HG03108 (cell line): ENCODE results near the gene FGFR3.
A peak's percentile ranks its signal among the peaks of the same experiment; 100 is the strongest.
"Not testable (repeated sequence)": the region's sequence is repeated elsewhere in the genome, so short reads cannot be mapped to it uniquely, and the experiment has no call there.

ENCODE experiments used
- ATAC-seq: cut with Tn5 transposase; IDR thresholded peaks from one replicate; pipeline ENCODE4 v1.9.1; 2021; ENCODE audit warnings: moderate library complexity; ENCODE audit not compliant: unreplicated experiment

The FGFR3 gene

GRCh38 chr4:1836650-1837049 lies 43.6 kb downstream of the FGFR3 start:
- no peak for ATAC-seq

DNA sequence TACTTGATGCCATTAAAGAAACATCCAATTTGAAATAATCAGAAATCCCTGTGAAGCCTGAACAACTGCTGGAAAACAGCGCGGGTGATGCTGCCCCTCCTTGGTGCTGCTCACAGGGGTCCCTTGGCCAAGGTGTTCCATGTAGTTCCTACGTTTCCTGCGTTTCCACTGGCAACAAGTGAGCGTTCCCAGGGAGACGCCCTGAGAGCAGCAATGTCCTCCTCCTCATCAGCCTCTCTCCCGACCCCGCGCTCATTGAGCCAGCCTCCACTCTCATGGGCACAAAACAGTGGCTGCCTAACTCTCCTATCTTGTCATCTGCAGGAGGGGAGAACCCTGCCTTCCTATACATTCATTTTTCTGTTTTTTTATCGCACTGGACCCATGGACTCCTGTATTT lies 44.0 kb downstream of the FGFR3 start:
- ATAC-seq = no peak

- ATAC-seq = no peak
Observed at GRCh38 chr4:1839282-1839681, 46.2 kb downstream of the FGFR3 start.

GRCh38 chr4:1841201-1841886 lies 48.3 kb downstream of the FGFR3 start:
- ATAC-seq = no peak

DNA sequence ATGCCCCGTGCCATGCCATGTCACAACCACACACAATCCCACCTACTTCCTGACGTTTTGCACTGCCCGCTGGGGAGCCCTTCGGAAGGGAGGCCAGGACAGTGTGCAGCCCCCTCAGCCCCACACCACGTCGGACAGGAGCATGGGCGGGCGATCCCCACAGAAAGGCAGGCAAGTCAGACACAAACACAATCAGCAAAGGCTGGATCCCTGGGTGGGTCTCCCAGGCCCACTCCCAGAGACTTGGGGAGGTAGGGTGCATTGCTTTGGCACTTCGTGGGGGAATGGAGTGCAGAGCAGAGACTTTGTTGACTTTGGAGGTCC lies 48.8 kb downstream of the FGFR3 start:
- ATAC-seq = no peak

GRCh38 chr4:1842339-1842895 lies 49.3 kb downstream of the FGFR3 start:
- no peak for ATAC-seq

DNA sequence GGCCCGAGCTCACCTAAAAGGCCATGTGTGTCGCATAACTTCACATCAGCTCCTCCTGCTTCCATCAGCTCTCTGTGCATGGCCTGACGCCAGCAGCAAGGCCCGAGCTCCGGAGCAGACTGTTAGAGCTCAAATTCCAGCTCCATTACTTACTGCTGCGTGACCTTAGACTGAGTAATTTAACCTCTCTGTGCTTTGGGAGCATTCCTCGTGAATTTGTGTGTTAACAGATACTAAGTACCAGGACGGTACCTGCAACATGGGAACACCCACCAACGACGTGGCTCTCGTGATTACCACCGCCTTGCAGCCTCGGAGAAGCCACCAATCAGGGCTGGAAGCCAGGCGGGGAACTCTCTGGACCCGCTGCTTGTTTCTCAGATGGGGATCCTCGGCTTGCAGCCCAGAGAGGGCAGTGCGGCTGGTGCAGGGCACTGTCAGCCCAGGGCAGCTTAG lies 49.9 kb downstream of the FGFR3 start:
- no peak for ATAC-seq

- ATAC-seq = no peak
Observed at GRCh38 chr4:1843852-1844251, 50.8 kb downstream of the FGFR3 start.

DNA sequence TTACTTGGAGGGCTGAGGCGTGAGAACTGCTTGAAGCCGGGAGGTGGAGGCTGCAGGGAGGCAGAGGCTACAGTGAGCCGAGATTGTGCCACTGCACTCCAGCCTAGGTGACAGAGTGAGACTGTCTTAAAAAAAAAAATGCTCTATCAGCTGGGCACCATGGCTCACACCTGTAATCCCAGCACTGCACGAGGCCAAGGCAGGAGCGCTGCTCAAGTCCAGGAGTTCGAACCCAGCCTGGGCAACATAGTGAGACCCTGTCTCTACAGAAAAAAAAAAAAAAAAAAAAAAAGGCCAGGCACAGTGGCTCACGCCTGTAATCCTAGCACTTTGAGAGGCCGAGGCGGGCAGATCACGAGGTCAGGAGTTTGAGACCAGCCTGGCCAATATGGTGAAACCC lies 51.5 kb downstream of the FGFR3 start:
- ATAC-seq = not testable (repeated sequence)

DNA sequence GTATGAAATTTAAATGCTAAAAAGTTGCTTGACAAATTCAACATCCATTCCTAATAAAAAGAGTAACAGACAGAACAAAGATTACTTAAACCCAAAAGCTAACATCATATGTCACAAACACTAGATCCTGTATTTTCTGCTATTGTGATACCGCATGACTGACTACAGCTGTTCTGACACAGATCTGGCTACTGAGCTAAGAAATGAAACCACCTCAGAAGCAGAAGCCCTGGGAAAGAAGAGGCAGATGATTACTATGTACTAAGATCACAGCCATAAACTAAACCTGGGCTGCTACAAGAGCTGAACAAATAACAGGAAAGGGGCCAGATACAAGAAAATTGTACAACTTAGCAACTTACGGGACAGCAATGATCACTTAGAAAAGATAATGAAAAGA lies 53.5 kb downstream of the FGFR3 start:
- ATAC-seq = no peak

GRCh38 chr4:1850276-1850675 lies 57.2 kb downstream of the FGFR3 start:
- ATAC-seq = no peak

GRCh38 chr4:1851160-1851559 lies 58.1 kb downstream of the FGFR3 start:
- no peak for ATAC-seq

- ATAC-seq = no peak
Observed at GRCh38 chr4:1851575-1852410, 58.7 kb downstream of the FGFR3 start.

GRCh38 chr4:1852904-1853623 lies 60.0 kb downstream of the FGFR3 start:
- ATAC-seq = no peak

- ATAC-seq = no peak
Observed at GRCh38 chr4:1854752-1855151, 61.7 kb downstream of the FGFR3 start.

GRCh38 chr4:1855333-1856070 lies 62.4 kb downstream of the FGFR3 start:
- no peak for ATAC-seq

DNA sequence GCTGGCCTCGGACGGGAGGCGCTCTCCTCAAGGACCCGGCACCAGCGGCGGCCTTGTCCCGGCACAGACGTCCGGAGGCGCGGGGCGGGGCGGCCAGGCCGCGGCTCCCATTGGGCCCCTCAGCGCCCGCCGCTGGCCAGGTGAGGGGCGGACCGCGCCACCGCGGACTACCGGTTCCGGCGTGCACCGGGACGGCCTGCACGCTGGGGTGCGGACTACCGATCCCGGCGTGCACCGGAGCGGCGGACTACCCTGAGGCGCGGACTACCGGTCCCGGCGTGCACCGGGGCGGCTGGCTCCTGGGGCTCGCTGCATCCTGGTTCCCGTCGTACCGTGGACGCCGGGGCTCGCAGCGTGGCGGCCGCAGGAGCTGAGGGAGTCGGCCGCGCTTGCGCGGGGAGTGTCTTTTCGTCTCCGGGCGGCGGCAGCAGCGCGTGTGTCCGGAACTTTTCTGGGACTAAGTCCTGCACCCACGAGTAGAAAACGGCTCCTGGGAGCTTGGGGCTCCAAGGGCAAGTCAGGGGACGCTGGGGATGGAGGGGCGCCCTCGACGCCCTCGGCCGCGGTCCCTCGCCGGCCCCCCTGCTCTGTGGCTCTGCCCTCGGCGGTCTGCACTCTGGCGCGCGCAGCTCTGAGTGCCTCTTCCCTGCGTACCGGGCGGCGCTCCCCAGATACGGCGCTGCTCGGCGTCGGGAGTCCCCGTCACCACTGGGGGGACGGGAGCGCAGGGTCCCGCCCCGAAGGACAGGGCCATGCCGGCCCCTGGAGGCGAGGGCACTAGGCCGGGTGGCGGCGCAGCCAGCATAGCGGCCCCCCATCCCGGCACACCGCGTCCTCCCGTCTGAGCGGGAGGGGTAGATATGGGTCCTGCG lies 63.2 kb downstream of the FGFR3 start, which contains the start of gene LETM1:
Gene LETM1, minus strand, starts transcription at position 86 of the 872 bp plus-strand sequence. CDS start 206 bp downstream, outside the sequence.
- ATAC-seq = peak; percentile 94

DNA sequence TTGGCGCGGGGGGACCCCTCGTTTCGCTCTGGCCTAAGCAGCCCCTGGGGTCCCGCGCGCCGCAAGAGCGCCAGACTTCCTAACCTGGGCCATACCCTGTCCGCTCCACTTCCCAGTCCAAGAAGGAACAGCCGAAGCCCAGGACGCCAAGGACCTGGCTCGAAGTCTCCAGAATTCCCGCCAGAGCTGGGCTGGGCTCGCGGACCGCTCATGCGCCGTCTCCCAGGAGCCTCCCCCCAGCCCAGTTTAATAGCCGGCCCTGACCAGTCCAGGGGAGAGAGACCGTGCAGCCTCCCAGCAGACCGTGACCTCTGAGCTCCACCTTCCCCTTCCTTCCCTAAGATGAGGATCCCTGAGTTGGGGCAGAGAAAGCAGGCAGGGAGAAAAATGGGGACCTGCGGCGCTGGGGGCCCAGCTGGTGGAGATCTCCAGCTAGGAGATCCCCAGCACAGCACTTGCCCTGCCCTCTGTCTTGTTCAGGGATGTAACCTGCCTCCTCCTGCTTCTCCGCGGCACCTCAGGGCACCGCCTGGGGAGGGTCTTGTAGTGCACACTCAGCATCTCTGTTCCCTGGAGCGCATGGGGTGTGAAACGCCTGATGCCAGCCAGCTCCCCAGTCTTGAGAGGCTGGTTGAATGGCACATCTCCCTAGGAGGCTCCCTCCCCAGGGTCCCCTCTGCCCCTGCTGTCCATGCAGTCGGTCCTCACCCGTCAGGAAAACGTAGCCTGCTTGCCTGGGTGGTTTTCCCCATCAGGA lies 64.0 kb downstream of the FGFR3 start:
- ATAC-seq = no peak

DNA sequence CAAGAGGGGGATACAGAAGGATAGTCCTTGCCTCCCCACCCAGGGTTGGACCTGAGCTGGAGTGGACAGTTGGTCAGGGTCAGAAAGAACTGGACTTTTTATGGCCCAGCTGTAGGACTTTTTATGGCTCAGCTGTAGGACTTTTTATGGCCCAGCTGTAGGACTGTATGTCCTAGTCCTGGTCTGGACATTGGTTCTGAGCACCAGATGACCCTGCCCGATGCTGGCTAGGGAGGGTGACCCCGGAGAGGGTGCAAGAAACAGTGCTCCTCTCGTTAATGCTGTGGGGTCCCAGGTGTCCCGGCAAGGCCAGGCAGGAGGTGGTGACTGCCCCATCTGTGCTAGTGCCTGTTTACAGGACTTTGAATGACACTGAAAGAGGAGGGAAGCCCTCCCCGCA lies 64.8 kb downstream of the FGFR3 start:
- no peak for ATAC-seq
